Measurements from ENCODE around the gene PLPP3. TPM values are rescaled to one million over a fixed set of nuclear protein-coding genes. Genes with fewer than 3 reads are reported as not detected.
"Not testable (repeated sequence)": the region's sequence is repeated elsewhere in the genome, so short reads cannot be mapped to it uniquely, and the experiment has no call there.

The PLPP3 gene
- total and polyA plus RNA-seq, 2 of the 8 experiments (the other 6 are each of a cell fraction or from before 2014, with no cell fraction given): 33.2 to 42.0 TPM

GRCh38 chr1:56610770-56611169 is 31.4 kb upstream of the PLPP3 start:
- H3K4ac ChIP-seq (replicated peaks; ENCODE audit: insufficient read length, low read depth, low read length); H2BK120ac ChIP-seq (replicated peaks; ENCODE audit: low read depth, low read length); POLR2A ChIA-PET (ENCODE audit: partially characterized antibody); H2AFZ ChIP-seq (ENCODE audit: low read length); H3K23ac ChIP-seq (ENCODE audit: insufficient read length); H2BK5ac ChIP-seq (ENCODE audit: low read depth, low read length); FAIRE-seq; H3K23me2 ChIP-seq (ENCODE audit: low read depth, low read length); H2BK20ac ChIP-seq (ENCODE audit: low read length); H3K14ac ChIP-seq (ENCODE audit: insufficient read length); H2BK15ac ChIP-seq (ENCODE audit: low read length); H4K91ac ChIP-seq (replicated peaks; ENCODE audit: insufficient read length, low read length); H3K79me1 ChIP-seq (ENCODE audit: low read depth, low read length); H3K27ac ChIP-seq (ENCODE audit: low read depth, low read length); H3K79me2 ChIP-seq (ENCODE audit: control insufficient read depth in 1 of 2, insufficient read depth in 2 of 2, low read length in 2 of 2); H3K4me3 ChIP-seq (ENCODE audit: extremely low read depth in 1 of 4, insufficient read depth in 2 of 4, low read depth in 3 of 4, low read length in 4 of 4); H2BK12ac ChIP-seq (ENCODE audit: low read depth, low read length); DNase-seq (ENCODE audit: low read depth in 1 of 2, low spot score in 2 of 2); H3K9ac ChIP-seq (replicated peaks in 1 of 4; ENCODE audit: extremely low read depth in 1 of 4, low read depth in 3 of 4, low read length in 3 of 4); H4K5ac ChIP-seq (ENCODE audit: insufficient read length, low read depth, low read length); H3K56ac ChIP-seq (replicated peaks; ENCODE audit: insufficient read length, low read depth, low read length); H3K4me2 ChIP-seq (ENCODE audit: insufficient read depth in 1 of 2, low read depth in 2 of 2, low read length in 2 of 2); H4K20me1 ChIP-seq (replicated peaks in 1 of 2; ENCODE audit: control insufficient read depth in 1 of 2, insufficient read depth in 2 of 2, low read length in 2 of 2); H3K4me1 ChIP-seq (replicated peaks in 1 of 4; ENCODE audit: control insufficient read depth in 3 of 4, insufficient read depth in 4 of 4, low read length in 3 of 4); H3K36me3 ChIP-seq (ENCODE audit: control insufficient read depth in 2 of 4, insufficient read depth in 4 of 4, low read length in 3 of 4); H4K8ac ChIP-seq (ENCODE audit: extremely low read depth, insufficient read depth, low read length); H3K18ac ChIP-seq (ENCODE audit: extremely low read depth, low read length); H3K9me3 ChIP-seq (ENCODE audit: insufficient read depth in 2 of 2, low read depth in 1 of 2, low read length in 1 of 2); H3K27me3 ChIP-seq (replicated peaks in 1 of 4; ENCODE audit: control insufficient read depth in 3 of 4, extremely low read depth in 1 of 4, insufficient read depth in 3 of 4, low read length in 3 of 4); H2AK5ac ChIP-seq (ENCODE audit: low read depth, low read length); CTCF ChIA-PET (ENCODE audit: partially characterized antibody): not testable (repeated sequence)
- 92% methylated on average over 6 of the region's 6 CpGs; no CpG with 5 or more reads in 1 of the 2 experiments for WGBS, 2 experiments (ENCODE audit: extremely low coverage in 1 of 2, insufficient coverage in 1 of 2, insufficient read length in 1 of 2, insufficient replicate concordance in 2 of 2, low coverage in 1 of 2, low lambda C conversion rate in 2 of 2, missing lambda C conversion rate in 1 of 2)

- H3K23me2 ChIP-seq (ENCODE audit: low read depth, low read length); H3K14ac ChIP-seq (ENCODE audit: insufficient read length); H2BK15ac ChIP-seq (ENCODE audit: low read length); CTCF ChIA-PET (ENCODE audit: partially characterized antibody); H2AK5ac ChIP-seq (ENCODE audit: low read depth, low read length); H3K4me1 ChIP-seq (replicated peaks in 1 of 4; ENCODE audit: control insufficient read depth in 3 of 4, insufficient read depth in 4 of 4, low read length in 3 of 4); H4K5ac ChIP-seq (ENCODE audit: insufficient read length, low read depth, low read length); H3K27ac ChIP-seq (ENCODE audit: low read depth, low read length); H2BK20ac ChIP-seq (ENCODE audit: low read length); DNase-seq (ENCODE audit: low read depth in 1 of 2, low spot score in 2 of 2); H3K56ac ChIP-seq (replicated peaks; ENCODE audit: insufficient read length, low read depth, low read length); H4K20me1 ChIP-seq (replicated peaks in 1 of 2; ENCODE audit: control insufficient read depth in 1 of 2, insufficient read depth in 2 of 2, low read length in 2 of 2); H2BK5ac ChIP-seq (ENCODE audit: low read depth, low read length); H4K91ac ChIP-seq (replicated peaks; ENCODE audit: insufficient read length, low read length); H2BK12ac ChIP-seq (ENCODE audit: low read depth, low read length); H3K9ac ChIP-seq (replicated peaks in 1 of 4; ENCODE audit: extremely low read depth in 1 of 4, low read depth in 3 of 4, low read length in 3 of 4); H4K8ac ChIP-seq (ENCODE audit: extremely low read depth, insufficient read depth, low read length); POLR2A ChIA-PET (ENCODE audit: partially characterized antibody); H3K4ac ChIP-seq (replicated peaks; ENCODE audit: insufficient read length, low read depth, low read length); H3K18ac ChIP-seq (ENCODE audit: extremely low read depth, low read length); H3K23ac ChIP-seq (ENCODE audit: insufficient read length); H3K79me2 ChIP-seq (ENCODE audit: control insufficient read depth in 1 of 2, insufficient read depth in 2 of 2, low read length in 2 of 2); H3K9me3 ChIP-seq (ENCODE audit: insufficient read depth in 2 of 2, low read depth in 1 of 2, low read length in 1 of 2); H2BK120ac ChIP-seq (replicated peaks; ENCODE audit: low read depth, low read length); H3K27me3 ChIP-seq (replicated peaks in 1 of 4; ENCODE audit: control insufficient read depth in 3 of 4, extremely low read depth in 1 of 4, insufficient read depth in 3 of 4, low read length in 3 of 4); FAIRE-seq; H2AFZ ChIP-seq (ENCODE audit: low read length); H3K4me3 ChIP-seq (ENCODE audit: extremely low read depth in 1 of 4, insufficient read depth in 2 of 4, low read depth in 3 of 4, low read length in 4 of 4); H3K4me2 ChIP-seq (ENCODE audit: insufficient read depth in 1 of 2, low read depth in 2 of 2, low read length in 2 of 2); H3K79me1 ChIP-seq (ENCODE audit: low read depth, low read length); H3K36me3 ChIP-seq (ENCODE audit: control insufficient read depth in 2 of 4, insufficient read depth in 4 of 4, low read length in 3 of 4): not testable (repeated sequence)
- WGBS, 2 experiments (ENCODE audit: extremely low coverage in 1 of 2, insufficient coverage in 1 of 2, insufficient read length in 1 of 2, insufficient replicate concordance in 2 of 2, low coverage in 1 of 2, low lambda C conversion rate in 2 of 2, missing lambda C conversion rate in 1 of 2): 55% methylated on average over 2 of the region's 2 CpGs; no CpG with 5 or more reads in 1 of the 2 experiments
Observed at GRCh38 chr1:56610097-56610496, 30.7 kb upstream of the PLPP3 start.

Data from H1 (cell line).